Transverse colon (tissue), 4 donors: Measurements from ENCODE around the gene PCDHB8.
"Not testable (repeated sequence)": the region's sequence is repeated elsewhere in the genome, so short reads cannot be mapped to it uniquely, and the experiment has no call there.

ENCODE experiments used
- CTCF ChIP-seq, 5 experiments: fragments of 200-600 bp in 3 of 5; fragments of 450-650 bp in 2 of 5; sonication (generic) in 3 of 5; IDR thresholded peaks; 1 replicate in 2 of 5; 2 replicates in 3 of 5; pipeline ENCODE4 v1.5.1; 2016 to 2017; ENCODE audit warnings: antibody characterized with exemption in 5 of 5, inconsistent platforms in 3 of 5, mild to moderate bottlenecking in 2 of 5, moderate library complexity in 1 of 5
- POLR2A ChIP-seq: fragments of 450-650 bp; IDR thresholded peaks from one replicate; pipeline ENCODE4 v1.6.1; 2016; ENCODE audit warnings: antibody characterized with exemption, mild to moderate bottlenecking, moderate library complexity
- POLR2AphosphoS5 ChIP-seq, 3 donors: sonication (generic); formaldehyde crosslinking; IDR thresholded peaks; one replicate each; pipeline ENCODE4 v1.6.1; 2016; ENCODE audit warnings: antibody characterized with exemption in 3 of 3

DNA sequence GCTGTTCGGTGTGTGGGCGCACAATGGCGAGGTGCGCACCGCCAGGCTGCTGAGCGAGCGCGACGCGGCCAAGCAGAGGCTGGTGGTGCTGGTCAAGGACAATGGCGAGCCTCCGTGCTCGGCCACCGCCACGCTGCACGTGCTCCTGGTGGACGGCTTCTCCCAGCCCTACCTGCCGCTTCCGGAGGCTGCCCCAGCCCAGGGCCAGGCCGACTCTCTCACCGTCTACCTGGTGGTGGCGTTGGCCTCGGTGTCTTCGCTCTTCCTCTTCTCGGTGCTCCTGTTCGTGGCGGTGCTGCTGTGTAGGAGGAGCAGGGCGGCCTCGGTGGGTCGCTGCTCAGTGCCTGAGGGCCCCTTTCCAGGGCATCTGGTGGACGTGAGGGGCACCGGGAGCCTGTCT lies 2.3 kb downstream of the PCDHB8 start:
- not testable (repeated sequence) for TF ChIP-seq POLR2AphosphoS5 (IDR thresholded peaks at IDR 0.05); POLR2A; CTCF (IDR thresholded peaks at IDR 0.05)
